Measurements from ENCODE around the gene RNF220. TPM values are rescaled to one million over a fixed set of nuclear protein-coding genes. Genes with fewer than 3 reads are reported as not detected.

RNF220 gene
- total and polyA plus RNA-seq, 2 experiments from 2014 or later = 77.2 to 117 TPM

DNA sequence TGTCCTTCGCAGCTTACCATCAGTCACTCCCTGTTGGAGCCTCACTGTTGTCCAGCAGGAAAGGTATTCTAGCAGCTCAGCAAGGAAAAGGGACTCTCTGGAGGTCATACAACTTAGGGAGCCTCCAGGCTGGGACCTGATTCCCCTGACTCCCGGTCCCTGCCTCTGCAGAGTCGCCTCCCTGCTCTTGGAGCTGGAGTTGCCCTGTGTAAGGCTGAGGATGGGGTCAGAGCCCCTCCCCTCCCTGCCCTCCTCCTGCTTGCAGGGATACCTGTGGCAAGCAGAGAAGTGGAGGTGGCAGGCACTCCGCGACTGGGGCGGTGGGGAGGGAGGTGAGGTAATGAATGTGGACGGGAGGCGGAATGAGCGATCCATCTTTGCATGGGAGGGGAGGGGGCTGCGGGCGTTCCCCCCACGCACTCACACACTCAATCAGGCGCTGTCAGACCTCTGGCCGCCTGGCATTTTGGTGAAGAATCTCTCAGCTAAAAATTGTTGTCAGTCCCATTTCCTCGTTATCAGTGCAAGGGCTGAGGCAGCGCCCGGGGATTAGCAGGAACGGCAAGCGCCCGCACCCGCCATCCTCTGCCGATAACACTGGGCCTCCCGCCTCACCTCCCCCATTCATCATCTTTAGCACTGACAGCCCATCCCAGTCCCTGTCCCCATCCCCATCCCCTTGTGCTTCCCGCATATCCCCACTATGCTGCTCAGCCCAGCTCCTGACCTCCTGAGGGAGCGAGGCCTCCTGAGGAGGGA is 204.9 kb downstream of the RNF220 start:
- no peak for TF ChIP-seq EZH2phosphoT487 (IDR thresholded peaks at IDR 0.05; ENCODE audit: low read depth, severe bottlenecking, unreplicated experiment)
- TF ChIP-seq, protein P1, sequence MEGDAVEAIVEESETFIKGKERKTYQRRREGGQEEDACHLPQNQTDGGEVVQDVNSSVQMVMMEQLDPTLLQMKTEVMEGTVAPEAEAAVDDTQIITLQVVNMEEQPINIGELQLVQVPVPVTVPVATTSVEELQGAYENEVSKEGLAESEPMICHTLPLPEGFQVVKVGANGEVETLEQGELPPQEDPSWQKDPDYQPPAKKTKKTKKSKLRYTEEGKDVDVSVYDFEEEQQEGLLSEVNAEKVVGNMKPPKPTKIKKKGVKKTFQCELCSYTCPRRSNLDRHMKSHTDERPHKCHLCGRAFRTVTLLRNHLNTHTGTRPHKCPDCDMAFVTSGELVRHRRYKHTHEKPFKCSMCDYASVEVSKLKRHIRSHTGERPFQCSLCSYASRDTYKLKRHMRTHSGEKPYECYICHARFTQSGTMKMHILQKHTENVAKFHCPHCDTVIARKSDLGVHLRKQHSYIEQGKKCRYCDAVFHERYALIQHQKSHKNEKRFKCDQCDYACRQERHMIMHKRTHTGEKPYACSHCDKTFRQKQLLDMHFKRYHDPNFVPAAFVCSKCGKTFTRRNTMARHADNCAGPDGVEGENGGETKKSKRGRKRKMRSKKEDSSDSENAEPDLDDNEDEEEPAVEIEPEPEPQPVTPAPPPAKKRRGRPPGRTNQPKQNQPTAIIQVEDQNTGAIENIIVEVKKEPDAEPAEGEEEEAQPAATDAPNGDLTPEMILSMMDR (IDR thresholded peaks at IDR 0.05; ENCODE audit: poor library complexity) = no peak
- no peak for TF ChIP-seq EZH2 (IDR thresholded peaks at IDR 0.05; ENCODE audit: borderline replicate concordance)
- H3K79me2 ChIP-seq = no peaks in the 10 kb centered on the region
- DNase-seq (ENCODE audit: low spot score) = no peak
- H4K20me1 ChIP-seq (ENCODE audit: insufficient read depth, poor library complexity, severe bottlenecking) = no peaks in the 10 kb centered on the region
- H3K4me2 ChIP-seq = no peak overlapping the region
- H3K4me1 ChIP-seq (ENCODE audit: insufficient read depth) = no peaks in the 10 kb centered on the region
- H3K27me3 ChIP-seq = no peaks in the 10 kb centered on the region
- H3K9me2 ChIP-seq (replicated peaks; ENCODE audit: insufficient read depth) = no peaks in the 10 kb centered on the region
- H3K36me3 ChIP-seq (replicated peaks; ENCODE audit: insufficient read depth, low read depth) = no peaks in the 10 kb centered on the region
- no peak overlapping the region for H3K4me3 ChIP-seq
- WGBS (ENCODE audit: low lambda C conversion rate, missing lambda C conversion rate) = 81% methylated on average over 11 of the region's 25 CpGs
- H3K27ac ChIP-seq = no peak overlapping the region
- no peak overlapping the region for H2AFZ ChIP-seq
- no peaks in the 10 kb centered on the region for H3K9me3 ChIP-seq (ENCODE audit: low read depth)

DNA sequence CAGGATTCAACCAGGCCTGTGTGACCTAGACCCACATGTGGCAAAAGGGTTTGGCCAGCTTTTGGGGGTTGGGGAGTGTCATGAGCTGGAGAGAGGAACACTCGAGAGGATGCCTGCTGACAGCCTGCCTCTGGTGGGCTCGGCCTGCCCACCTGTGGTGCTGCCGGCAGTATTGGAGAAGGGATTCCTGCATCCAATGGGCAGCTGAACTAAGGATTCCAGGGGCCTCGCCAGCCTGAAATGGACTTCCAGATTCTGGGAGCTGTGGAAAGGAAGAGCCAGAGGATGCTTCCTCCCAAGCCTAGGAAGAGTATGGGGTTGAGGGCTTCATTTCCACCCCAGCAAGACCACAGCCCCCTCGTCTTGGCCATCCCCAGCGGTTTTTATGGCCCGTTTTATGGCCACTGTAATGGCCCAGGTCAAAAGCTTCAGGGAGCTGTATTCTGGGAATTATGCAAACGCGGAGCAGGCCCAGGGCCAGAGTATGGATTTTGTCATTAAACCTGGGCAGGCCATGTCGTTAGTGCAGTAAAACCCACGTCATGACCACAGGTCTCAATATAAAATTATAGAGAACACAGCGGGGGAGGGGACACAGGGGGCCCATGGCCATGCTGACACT is 205.6 kb downstream of the RNF220 start:
- Histone ChIP-seq H4K20me1 (ENCODE audit: insufficient read depth, poor library complexity, severe bottlenecking) (no peaks in the 10 kb centered on the region), H3K27ac (no peak overlapping the region), H3K36me3 (replicated peaks; ENCODE audit: insufficient read depth, low read depth) (no peaks in the 10 kb centered on the region), H3K4me2 (no peak overlapping the region), H2AFZ (no peak overlapping the region), H3K4me3 (no peak overlapping the region), H3K4me1 (ENCODE audit: insufficient read depth) (no peaks in the 10 kb centered on the region), H3K9me2 (replicated peaks; ENCODE audit: insufficient read depth) (no peaks in the 10 kb centered on the region), H3K27me3 (peaks cover 3% of the 10 kb centered on the region), H3K79me2 (no peaks in the 10 kb centered on the region), H3K9me3 (ENCODE audit: low read depth) (no peaks in the 10 kb centered on the region)
- no peak for TF ChIP-seq EZH2 (IDR thresholded peaks at IDR 0.05; ENCODE audit: borderline replicate concordance)
- no peak for TF ChIP-seq EZH2phosphoT487 (IDR thresholded peaks at IDR 0.05; ENCODE audit: low read depth, severe bottlenecking, unreplicated experiment)
- TF ChIP-seq, protein P1 (IDR thresholded peaks at IDR 0.05; ENCODE audit: poor library complexity) = no peak
- DNase-seq (ENCODE audit: low spot score) = no peak
- 57% methylated on average over 10 of the region's 12 CpGs for WGBS (ENCODE audit: low lambda C conversion rate, missing lambda C conversion rate)

DNA sequence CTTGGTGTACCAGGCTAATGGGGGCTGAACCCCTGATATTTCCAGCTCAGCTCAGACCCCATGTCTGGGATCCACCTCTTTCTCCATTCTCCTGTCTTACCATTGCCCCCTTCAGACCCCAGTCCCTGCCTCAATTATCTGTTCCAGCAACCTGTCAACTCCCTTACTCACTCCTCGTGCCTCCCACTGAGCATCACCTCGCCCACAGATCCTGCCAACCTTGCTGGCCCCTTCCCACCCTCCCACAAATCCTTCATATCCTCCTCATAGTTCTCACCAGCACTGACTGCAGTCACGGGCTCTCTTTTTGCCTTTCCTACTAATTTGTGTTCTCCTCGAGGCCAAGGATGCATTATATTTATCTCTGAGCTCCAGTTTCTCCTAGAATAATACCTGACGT is 206.4 kb downstream of the RNF220 start:
- H3K4me1 ChIP-seq (ENCODE audit: insufficient read depth) = no peaks in the 10 kb centered on the region
- H3K79me2 ChIP-seq = no peaks in the 10 kb centered on the region
- DNase-seq (ENCODE audit: low spot score) = no peak
- H2AFZ ChIP-seq = no peak overlapping the region
- TF ChIP-seq EZH2phosphoT487 (IDR thresholded peaks at IDR 0.05; ENCODE audit: low read depth, severe bottlenecking, unreplicated experiment) (no peak), EZH2 (IDR thresholded peaks at IDR 0.05; ENCODE audit: borderline replicate concordance) (no peak)
- TF ChIP-seq, protein P1 (IDR thresholded peaks at IDR 0.05; ENCODE audit: poor library complexity) = no peak
- H3K9me3 ChIP-seq (ENCODE audit: low read depth) = no peaks in the 10 kb centered on the region
- no peak overlapping the region for H3K4me3 ChIP-seq
- H4K20me1 ChIP-seq (ENCODE audit: insufficient read depth, poor library complexity, severe bottlenecking) = no peaks in the 10 kb centered on the region
- peaks cover 11% of the 10 kb centered on the region for H3K27me3 ChIP-seq
- WGBS (ENCODE audit: low lambda C conversion rate, missing lambda C conversion rate) = 83% methylated on average over 5 of the region's 5 CpGs
- H3K36me3 ChIP-seq (replicated peaks; ENCODE audit: insufficient read depth, low read depth) = no peaks in the 10 kb centered on the region
- no peak overlapping the region for H3K4me2 ChIP-seq
- H3K27ac ChIP-seq = no peak overlapping the region
- no peaks in the 10 kb centered on the region for H3K9me2 ChIP-seq (replicated peaks; ENCODE audit: insufficient read depth)
